Endothelial cell of umbilical vein (primary cell): Measurements from ENCODE around the gene KMT5C. TPM values are rescaled to one million over a fixed set of nuclear protein-coding genes. Genes with fewer than 3 reads are reported as not detected.
A peak's percentile ranks its signal among the peaks of the same experiment; 100 is the strongest.

ENCODE experiments used
- BruUV-seq: library from RNA; stranded (reverse); fragments of 400-500 nt; replicated peaks from 2 replicates; lab custom pipeline; 2021; lab: Mats Ljungman, UMichigan
- CTCF ChIA-PET: fragments of 300-600, 350-600 bp; sonication (Branson Sonifier 250); formaldehyde crosslinking; loops from one replicate; lab custom pipeline; 2021; ENCODE audit warnings: antibody characterized with exemption, inconsistent platforms; lab: Charles Lee
- POLR2A ChIA-PET: fragments of 300-600, 350-600 bp; sonication (Branson Sonifier 250); formaldehyde crosslinking; loops from one replicate; lab custom pipeline; 2021; ENCODE audit warnings: antibody characterized with exemption, inconsistent platforms; lab: Charles Lee
- DNase-seq: peaks from one replicate; pipeline ENCODE4 v3.0.0-alpha.2; 2011; ENCODE audit warnings: low read depth, low spot score
- FAIRE-seq: peaks from 2 replicates; lab custom pipeline; 2011; peaks lifted over from hg19 to GRCh38; lab: Jason Lieb, UNC
- H2AFZ ChIP-seq: 2 replicates; pipeline ENCODE4 v1.6.0; 2012; ENCODE audit warnings: low read depth, low read length, control low read depth, inconsistent platforms
- H3K27ac ChIP-seq: 2 replicates; pipeline ENCODE4 v1.5.1; 2011; ENCODE audit warnings: low read depth, mild to moderate bottlenecking, control low read depth, low read length, moderate library complexity; ENCODE audit not compliant: insufficient read depth
- H3K27me3 ChIP-seq, 2 experiments: 2 replicates each; pipeline versions ENCODE4 v1.6.0 to v1.6.1; 2011; ENCODE audit warnings: low read length in 2 of 2, mixed read lengths in 1 of 2; ENCODE audit not compliant: control insufficient read depth in 2 of 2, insufficient read depth in 2 of 2
- H3K36me3 ChIP-seq, 2 experiments: 2 replicates in 1 of 2; 3 replicates in 1 of 2; pipeline ENCODE4 v1.5.1; 2011; ENCODE audit warnings: low read length in 2 of 2, mild to moderate bottlenecking in 1 of 2, moderate library complexity in 1 of 2; ENCODE audit not compliant: control insufficient read depth in 2 of 2, insufficient read depth in 2 of 2; ENCODE audit errors: extremely low read depth in 1 of 2
- H3K4me1 ChIP-seq: 3 replicates; pipeline ENCODE4 v1.5.1; 2011; ENCODE audit warnings: mild to moderate bottlenecking, low read length; ENCODE audit not compliant: control insufficient read depth, insufficient read depth; ENCODE audit errors: extremely low read depth
- H3K4me2 ChIP-seq: 2 replicates; pipeline ENCODE4 v1.6.1; 2011; ENCODE audit warnings: low read length, control low read depth, mixed read lengths; ENCODE audit not compliant: insufficient read depth
- H3K4me3 ChIP-seq, 3 experiments: fragments of 200-600 bp in 1 of 3; sonication (generic), shearing (Covaris generic) in 1 of 3; replicated peaks in 1 of 3; 2 replicates each; pipeline ENCODE4 v1.5.1; 2011 to 2016; ENCODE audit warnings: control low read depth in 3 of 3, low read length in 3 of 3, mild to moderate bottlenecking in 2 of 3, inconsistent platforms in 1 of 3, low read depth in 1 of 3, moderate library complexity in 1 of 3; ENCODE audit not compliant: insufficient read depth in 1 of 3
- H3K79me2 ChIP-seq: 2 replicates; pipeline ENCODE4 v1.6.0; 2012; ENCODE audit warnings: low read length, inconsistent platforms; ENCODE audit not compliant: control insufficient read depth, insufficient read depth
- H3K9ac ChIP-seq: replicated peaks from 2 replicates; pipeline ENCODE3; 2011; ENCODE audit warnings: low read length, control low read depth; ENCODE audit not compliant: insufficient read depth; ENCODE audit errors: extremely low read depth
- H3K9me1 ChIP-seq: replicated peaks from 3 replicates; pipeline ENCODE4 v1.6.0; 2011; ENCODE audit warnings: mild to moderate bottlenecking, low read length; ENCODE audit not compliant: control insufficient read depth, insufficient read depth; ENCODE audit errors: extremely low read depth
- H3K9me3 ChIP-seq: replicated peaks from 2 replicates; pipeline ENCODE4 v1.5.1; 2012; ENCODE audit warnings: low read length, inconsistent platforms; ENCODE audit not compliant: control insufficient read depth, insufficient read depth
- H4K20me1 ChIP-seq: replicated peaks from 2 replicates; pipeline ENCODE3; 2011; ENCODE audit warnings: mild to moderate bottlenecking, low read length; ENCODE audit not compliant: control insufficient read depth, insufficient read depth; ENCODE audit errors: extremely low read depth
- EZH2 ChIP-seq: IDR thresholded peaks from 2 replicates; pipeline ENCODE4 v1.6.1; 2012; ENCODE audit warnings: borderline replicate concordance, low read depth, mild to moderate bottlenecking, moderate library complexity, low read length, inconsistent platforms; ENCODE audit not compliant: severe bottlenecking
- FOS ChIP-seq: IDR thresholded peaks from 2 replicates; pipeline ENCODE4 v1.6.1; 2011; ENCODE audit warnings: mild to moderate bottlenecking, low read length, moderate library complexity, borderline replicate concordance; ENCODE audit not compliant: insufficient read depth
- GATA2 ChIP-seq: IDR thresholded peaks from 2 replicates; pipeline ENCODE4 v1.7.0; 2011; ENCODE audit warnings: low read depth, mild to moderate bottlenecking, moderate library complexity, mixed read lengths, low read length; ENCODE audit not compliant: insufficient read length, insufficient read depth
- JUN ChIP-seq: IDR thresholded peaks from 2 replicates; pipeline ENCODE4 v1.6.1; 2011; ENCODE audit warnings: borderline replicate concordance, low read depth; ENCODE audit not compliant: insufficient read length, insufficient read depth
- MYC ChIP-seq: IDR thresholded peaks from one replicate; pipeline ENCODE4 v1.6.1; 2011; ENCODE audit warnings: mild to moderate bottlenecking, low read depth, low read length
- POLR2A ChIP-seq: IDR thresholded peaks from 2 replicates; pipeline ENCODE4 v1.6.1; 2012; ENCODE audit warnings: low read depth, mild to moderate bottlenecking, control low read depth, low read length
- POLR2AphosphoS5 ChIP-seq: IDR thresholded peaks from 2 replicates; pipeline ENCODE4 v1.6.1; 2012; ENCODE audit warnings: low read depth, mild to moderate bottlenecking, control low read depth, low read length, moderate library complexity; ENCODE audit not compliant: insufficient read depth
- dilution Hi-C: fragments of 300-500 bp; cut with MboI; formaldehyde crosslinking; loops from one replicate; pipeline ENCODE4 v1.15.0; 2019; ENCODE audit warnings: low sequenced_read_pairs; ENCODE audit not compliant: extremely low pct_ligation_motif_present
- intact Hi-C: fragments of 100-400 bp; cut with micrococcal nuclease; formaldehyde crosslinking; loops from one replicate; pipeline ENCODE4 v1.10.0; 2022
- polyA plus RNA-seq, 4 experiments: library from polyadenylated mRNA; depleted of rRNA in 3 of 4; stranded (reverse) in 3 of 4; unstranded in 1 of 4; fragments of >200 nt; gene quantifications; 2 replicates each; pipeline versions ENCODE4 v1.2.1 to v1.2.3, GENCODE V29; 2011 to 2012; ENCODE audit warnings: missing spikeins in 1 of 4
- total RNA-seq: library from RNA; stranded (reverse); gene quantifications from 2 replicates; pipeline ENCODE4 v1.2.3, GENCODE V29; 2021
- TF ChIP-seq, protein P1 (sequence below): IDR thresholded peaks from 2 replicates; pipeline ENCODE4 v1.6.1; 2011; ENCODE audit not compliant: insufficient read depth, insufficient read length
- TF ChIP-seq, protein P2 (sequence below), 2 donors: IDR thresholded peaks; 1 replicate in 1 of 2; 2 replicates in 1 of 2; pipeline ENCODE4 v1.5.1; 2011; ENCODE audit warnings: low read length in 2 of 2, mild to moderate bottlenecking in 2 of 2, moderate library complexity in 2 of 2, control low read depth in 1 of 2, inconsistent platforms in 1 of 2, low read depth in 1 of 2; ENCODE audit not compliant: insufficient read depth in 1 of 2; ENCODE audit errors: extremely low read depth in 1 of 2

Gene KMT5C
- total and polyA plus RNA-seq, 2 donors (not counting 3 experiments of a cell fraction or from before 2014, with no cell fraction given) = 7.2 to 13.5 TPM

DNA sequence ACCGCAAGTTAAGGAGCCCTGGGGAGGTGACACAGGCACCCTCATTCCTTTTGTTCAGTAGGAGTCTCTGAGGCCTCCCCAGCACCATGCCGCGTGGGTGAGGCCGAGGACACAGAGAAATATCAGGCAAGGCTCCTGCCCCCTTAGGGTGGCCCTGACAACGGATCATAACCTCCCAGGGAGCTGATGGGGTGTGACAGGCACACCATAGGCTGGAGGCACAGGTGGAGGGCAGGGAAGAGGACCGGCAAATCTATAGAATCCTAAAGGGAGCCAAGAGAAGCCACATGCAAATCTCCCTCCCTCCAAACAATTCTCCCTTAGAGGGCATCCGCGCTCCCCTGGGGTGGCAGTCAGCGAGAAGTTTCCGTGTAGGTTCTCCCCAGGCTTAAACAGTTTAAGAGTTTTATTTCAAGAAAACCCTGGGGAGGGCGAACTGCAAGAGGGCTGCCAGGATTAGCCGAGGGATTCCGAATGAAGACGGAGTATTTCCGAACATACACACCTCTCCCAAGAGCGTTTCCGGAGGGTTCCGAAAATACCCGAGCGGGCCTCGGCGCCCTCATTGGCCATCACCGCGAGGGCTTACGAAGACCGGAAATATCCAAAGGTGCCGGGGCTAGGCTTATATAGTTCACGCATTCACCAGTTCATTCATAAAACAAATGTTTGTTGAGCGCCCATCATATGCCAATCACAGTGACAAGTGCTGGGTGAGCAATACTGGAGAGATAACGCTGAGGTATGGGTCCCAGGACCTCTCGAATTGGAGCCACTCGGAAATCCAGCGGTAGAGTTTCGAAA lies 45.4 kb downstream of the KMT5C start:
- intact Hi-C loops (loop anchor here (1.0 to 10.0 kb wide), 7 partner anchors 23 to 240 kb away; partner anchors contain the start of genes ISOC2, KMT5C, TNNT1 and ZNF524), dilution Hi-C loops (no loop called here)
- Histone ChIP-seq H3K27me3 (no peaks in the 10 kb centered on the region), H3K9ac (peak overlapping the region; percentile 67), H3K79me2 (peaks cover 41% of the 10 kb centered on the region), H3K4me3 (peak overlapping the region in 2 of 3 experiments; percentile 31 to 58), H3K36me3 (peaks cover 14 to 24% of the 10 kb centered on the region in 2 experiments), H3K27ac (peak overlapping the region; percentile 75), H3K4me2 (peak overlapping the region; percentile 86), H3K9me3 (no peaks in the 10 kb centered on the region), H2AFZ (peak overlapping the region; percentile 90), H3K9me1 (no peaks in the 10 kb centered on the region), H4K20me1 (peaks cover 4% of the 10 kb centered on the region), H3K4me1 (peaks cover 31% of the 10 kb centered on the region)
- POLR2A ChIA-PET = interaction anchor here (2.4 kb wide), 2 partner anchors 22 to 46 kb away, joined by 9 to 11 read pairs; partner anchors contain the start of genes KMT5C and UBE2S
- CTCF ChIA-PET = interaction anchor here (1.3 to 2.9 kb wide), 7 partner anchors 13 to 119 kb away, joined by 7 to 51 read pairs (median 10); partner anchors contain the start of gene KMT5C
- FAIRE-seq (no peak), DNase-seq (peak; percentile 97)
- BruUV-seq = TSS peak; percentile 60
- TF ChIP-seq FOS (no peak), POLR2A (no peak), GATA2 (no peak), MYC (no peak), JUN (no peak), EZH2 (no peak), POLR2AphosphoS5 (no peak)
- TF ChIP-seq, protein P1, sequence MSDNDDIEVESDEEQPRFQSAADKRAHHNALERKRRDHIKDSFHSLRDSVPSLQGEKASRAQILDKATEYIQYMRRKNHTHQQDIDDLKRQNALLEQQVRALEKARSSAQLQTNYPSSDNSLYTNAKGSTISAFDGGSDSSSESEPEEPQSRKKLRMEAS = no peak
- TF ChIP-seq, protein P2, sequence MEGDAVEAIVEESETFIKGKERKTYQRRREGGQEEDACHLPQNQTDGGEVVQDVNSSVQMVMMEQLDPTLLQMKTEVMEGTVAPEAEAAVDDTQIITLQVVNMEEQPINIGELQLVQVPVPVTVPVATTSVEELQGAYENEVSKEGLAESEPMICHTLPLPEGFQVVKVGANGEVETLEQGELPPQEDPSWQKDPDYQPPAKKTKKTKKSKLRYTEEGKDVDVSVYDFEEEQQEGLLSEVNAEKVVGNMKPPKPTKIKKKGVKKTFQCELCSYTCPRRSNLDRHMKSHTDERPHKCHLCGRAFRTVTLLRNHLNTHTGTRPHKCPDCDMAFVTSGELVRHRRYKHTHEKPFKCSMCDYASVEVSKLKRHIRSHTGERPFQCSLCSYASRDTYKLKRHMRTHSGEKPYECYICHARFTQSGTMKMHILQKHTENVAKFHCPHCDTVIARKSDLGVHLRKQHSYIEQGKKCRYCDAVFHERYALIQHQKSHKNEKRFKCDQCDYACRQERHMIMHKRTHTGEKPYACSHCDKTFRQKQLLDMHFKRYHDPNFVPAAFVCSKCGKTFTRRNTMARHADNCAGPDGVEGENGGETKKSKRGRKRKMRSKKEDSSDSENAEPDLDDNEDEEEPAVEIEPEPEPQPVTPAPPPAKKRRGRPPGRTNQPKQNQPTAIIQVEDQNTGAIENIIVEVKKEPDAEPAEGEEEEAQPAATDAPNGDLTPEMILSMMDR (IDR thresholded peaks at IDR 0.05; ENCODE audit: extremely low read depth in 1 of 2, insufficient read depth in 1 of 2, low read depth in 1 of 2, low read length in 2 of 2) = no peak
